ENCODE data around the gene XRCC3.

GRCh38 chr14:103679351-103679750 lies 35.9 kb downstream of the XRCC3 start:
- TF ChIP-seq, protein P1, sequence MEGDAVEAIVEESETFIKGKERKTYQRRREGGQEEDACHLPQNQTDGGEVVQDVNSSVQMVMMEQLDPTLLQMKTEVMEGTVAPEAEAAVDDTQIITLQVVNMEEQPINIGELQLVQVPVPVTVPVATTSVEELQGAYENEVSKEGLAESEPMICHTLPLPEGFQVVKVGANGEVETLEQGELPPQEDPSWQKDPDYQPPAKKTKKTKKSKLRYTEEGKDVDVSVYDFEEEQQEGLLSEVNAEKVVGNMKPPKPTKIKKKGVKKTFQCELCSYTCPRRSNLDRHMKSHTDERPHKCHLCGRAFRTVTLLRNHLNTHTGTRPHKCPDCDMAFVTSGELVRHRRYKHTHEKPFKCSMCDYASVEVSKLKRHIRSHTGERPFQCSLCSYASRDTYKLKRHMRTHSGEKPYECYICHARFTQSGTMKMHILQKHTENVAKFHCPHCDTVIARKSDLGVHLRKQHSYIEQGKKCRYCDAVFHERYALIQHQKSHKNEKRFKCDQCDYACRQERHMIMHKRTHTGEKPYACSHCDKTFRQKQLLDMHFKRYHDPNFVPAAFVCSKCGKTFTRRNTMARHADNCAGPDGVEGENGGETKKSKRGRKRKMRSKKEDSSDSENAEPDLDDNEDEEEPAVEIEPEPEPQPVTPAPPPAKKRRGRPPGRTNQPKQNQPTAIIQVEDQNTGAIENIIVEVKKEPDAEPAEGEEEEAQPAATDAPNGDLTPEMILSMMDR (conservative IDR thresholded peaks at IDR 0.05; ENCODE audit: low read depth in 2 of 2) = peak; percentile 65 to 69
- TF ChIP-seq POLR2AphosphoS5 (IDR thresholded peaks at IDR 0.05; ENCODE audit: low read depth) = no peak
- no peak for TF ChIP-seq EZH2 (IDR thresholded peaks at IDR 0.05; ENCODE audit: low read depth, unreplicated experiment)
- no peak for TF ChIP-seq CREB1 (CRISPR knock-in tag; IDR thresholded peaks at IDR 0.05; ENCODE audit: low read depth)
- no peak for TF ChIP-seq REST (IDR thresholded peaks at IDR 0.05; ENCODE audit: unreplicated experiment)
- no peak for TF ChIP-seq JUNB (IDR thresholded peaks at IDR 0.05; ENCODE audit: unreplicated experiment)

Measured in GM23338 (cell line).